ENCODE measurements around the gene PRKCA. TPM values are rescaled to one million over a fixed set of nuclear protein-coding genes. Genes with fewer than 3 reads are reported as not detected.

PRKCA gene
- total RNA-seq, 3 donors from 2014 or later: 5.1 to 10.5 (median 6.6) TPM

DNA sequence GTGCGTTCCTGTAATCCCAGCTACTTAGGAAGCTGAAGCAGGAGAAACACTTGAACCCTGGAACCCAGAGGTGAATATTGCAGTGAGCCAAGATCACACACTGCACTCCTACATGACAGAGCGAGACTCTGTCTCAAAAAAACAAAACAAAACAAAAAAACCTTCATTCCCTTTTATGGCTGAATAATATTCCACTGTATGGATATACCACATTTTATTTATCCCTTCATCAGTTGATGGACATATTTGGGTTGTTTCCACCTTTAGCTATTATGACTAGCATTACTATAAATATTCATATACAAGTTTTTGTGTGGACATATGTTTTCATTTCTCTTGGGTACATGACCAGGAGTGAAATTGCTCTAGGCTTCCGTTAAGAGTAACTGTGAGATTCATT lies 30.9 kb upstream of the PRKCA start:
- peaks cover 0 to 8% of the 10 kb centered on the region in 2 donors for H3K9me3 ChIP-seq
- H3K27me3 ChIP-seq: no peaks in the 10 kb centered on the region
- TF ChIP-seq, protein P1, sequence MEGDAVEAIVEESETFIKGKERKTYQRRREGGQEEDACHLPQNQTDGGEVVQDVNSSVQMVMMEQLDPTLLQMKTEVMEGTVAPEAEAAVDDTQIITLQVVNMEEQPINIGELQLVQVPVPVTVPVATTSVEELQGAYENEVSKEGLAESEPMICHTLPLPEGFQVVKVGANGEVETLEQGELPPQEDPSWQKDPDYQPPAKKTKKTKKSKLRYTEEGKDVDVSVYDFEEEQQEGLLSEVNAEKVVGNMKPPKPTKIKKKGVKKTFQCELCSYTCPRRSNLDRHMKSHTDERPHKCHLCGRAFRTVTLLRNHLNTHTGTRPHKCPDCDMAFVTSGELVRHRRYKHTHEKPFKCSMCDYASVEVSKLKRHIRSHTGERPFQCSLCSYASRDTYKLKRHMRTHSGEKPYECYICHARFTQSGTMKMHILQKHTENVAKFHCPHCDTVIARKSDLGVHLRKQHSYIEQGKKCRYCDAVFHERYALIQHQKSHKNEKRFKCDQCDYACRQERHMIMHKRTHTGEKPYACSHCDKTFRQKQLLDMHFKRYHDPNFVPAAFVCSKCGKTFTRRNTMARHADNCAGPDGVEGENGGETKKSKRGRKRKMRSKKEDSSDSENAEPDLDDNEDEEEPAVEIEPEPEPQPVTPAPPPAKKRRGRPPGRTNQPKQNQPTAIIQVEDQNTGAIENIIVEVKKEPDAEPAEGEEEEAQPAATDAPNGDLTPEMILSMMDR (IDR thresholded peaks at IDR 0.05): no peak
- no peak for TF ChIP-seq POLR2AphosphoS5 (IDR thresholded peaks at IDR 0.05)
- TF ChIP-seq POLR2A (IDR thresholded peaks at IDR 0.05): no peak
- H3K36me3 ChIP-seq: no peaks in the 10 kb centered on the region
- DNase-seq (ENCODE audit: low spot score in 2 of 2): no peak
- intact Hi-C loops (cut with DNase I; ENCODE audit: low total_unique reads): no loop called here
- no peak overlapping the region for H3K4me3 ChIP-seq
- no peak overlapping the region for H3K27ac ChIP-seq
- no peaks in the 10 kb centered on the region for H3K4me1 ChIP-seq

GRCh38 chr17:66272811-66273585 lies 29.4 kb upstream of the PRKCA start:
- H3K4me1 ChIP-seq: no peaks in the 10 kb centered on the region
- DNase-seq (ENCODE audit: low spot score in 2 of 2): no peak
- H3K4me3 ChIP-seq: no peak overlapping the region
- H3K27me3 ChIP-seq: no peaks in the 10 kb centered on the region
- TF ChIP-seq POLR2AphosphoS5 (IDR thresholded peaks at IDR 0.05) (no peak), POLR2A (IDR thresholded peaks at IDR 0.05) (no peak)
- TF ChIP-seq, protein P1 (IDR thresholded peaks at IDR 0.05): no peak
- peaks cover 0 to 8% of the 10 kb centered on the region in 2 donors for H3K9me3 ChIP-seq
- intact Hi-C loops (cut with DNase I; ENCODE audit: low total_unique reads): no loop called here
- no peak overlapping the region for H3K27ac ChIP-seq
- no peaks in the 10 kb centered on the region for H3K36me3 ChIP-seq

- intact Hi-C loops (cut with DNase I; ENCODE audit: low total_unique reads): no loop called here
- H3K9me3 ChIP-seq: peaks cover 0 to 8% of the 10 kb centered on the region in 2 donors
- DNase-seq (ENCODE audit: low spot score in 2 of 2): no peak
- no peaks in the 10 kb centered on the region for H3K36me3 ChIP-seq
- H3K27me3 ChIP-seq: no peaks in the 10 kb centered on the region
- no peak overlapping the region for H3K27ac ChIP-seq
- no peaks in the 10 kb centered on the region for H3K4me1 ChIP-seq
- H3K4me3 ChIP-seq: no peak overlapping the region
- TF ChIP-seq POLR2A (IDR thresholded peaks at IDR 0.05): no peak
- no peak for TF ChIP-seq POLR2AphosphoS5 (IDR thresholded peaks at IDR 0.05)
- TF ChIP-seq, protein P1 (IDR thresholded peaks at IDR 0.05): no peak
Measured at GRCh38 chr17:66273586-66273848, 28.9 kb upstream of the PRKCA start.

- DNase-seq (ENCODE audit: low spot score in 2 of 2): peak in 1 of 2 donors; percentile 45
- peaks cover 0 to 8% of the 10 kb centered on the region in 2 donors for H3K9me3 ChIP-seq
Measured at GRCh38 chr17:66275651-66276050, 26.8 kb upstream of the PRKCA start.

DNA sequence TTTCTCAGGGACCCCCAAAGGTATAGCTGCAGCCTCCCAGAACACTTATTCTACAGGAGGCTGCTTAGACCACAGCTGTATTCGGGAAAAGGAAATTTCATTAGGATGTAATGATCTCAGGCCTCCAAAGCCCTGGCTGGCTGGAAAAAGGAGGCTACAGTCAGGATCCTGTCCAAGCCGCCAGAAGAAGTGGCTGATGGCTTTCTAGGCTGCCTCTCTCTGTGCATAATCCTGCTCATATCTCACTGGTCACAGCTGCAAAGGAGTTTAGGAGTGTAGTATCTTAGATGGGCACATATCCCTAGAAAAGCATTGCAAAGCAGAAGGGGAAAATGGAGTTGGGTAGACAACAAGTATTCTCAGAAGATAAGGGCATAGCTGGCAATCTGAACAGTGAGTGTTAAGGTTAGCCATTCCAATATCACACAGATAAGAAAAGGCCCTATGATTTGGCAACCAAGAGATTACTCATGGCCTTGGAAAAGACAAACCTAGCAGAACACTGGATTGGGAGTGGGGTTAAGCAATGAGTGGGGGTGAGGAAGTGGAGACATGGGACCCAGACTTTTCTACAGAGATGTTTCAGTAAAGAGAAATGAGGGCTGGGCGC lies 26.0 kb upstream of the PRKCA start:
- peaks cover 0 to 4% of the 10 kb centered on the region in 2 donors for H3K9me3 ChIP-seq
- no peak overlapping the region for H3K27ac ChIP-seq
- no peaks in the 10 kb centered on the region for H3K36me3 ChIP-seq
- DNase-seq (ENCODE audit: low spot score in 2 of 2): no peak
- no peaks in the 10 kb centered on the region for H3K27me3 ChIP-seq
- intact Hi-C loops (cut with DNase I; ENCODE audit: low total_unique reads): no loop called here
- H3K4me1 ChIP-seq: no peaks in the 10 kb centered on the region
- TF ChIP-seq POLR2A (IDR thresholded peaks at IDR 0.05): no peak
- TF ChIP-seq POLR2AphosphoS5 (IDR thresholded peaks at IDR 0.05): no peak
- TF ChIP-seq, protein P1 (IDR thresholded peaks at IDR 0.05): no peak
- no peak overlapping the region for H3K4me3 ChIP-seq

More at GRCh38 chr17:66275651-66276050, 26.8 kb upstream of the PRKCA start:
- Histone ChIP-seq H3K4me1 (no peaks in the 10 kb centered on the region), H3K36me3 (no peaks in the 10 kb centered on the region), H3K4me3 (no peak overlapping the region), H3K27me3 (no peaks in the 10 kb centered on the region), H3K27ac (no peak overlapping the region)
- TF ChIP-seq POLR2AphosphoS5 (IDR thresholded peaks at IDR 0.05) (no peak), POLR2A (IDR thresholded peaks at IDR 0.05) (no peak)
- TF ChIP-seq, protein P1 (IDR thresholded peaks at IDR 0.05): no peak
- intact Hi-C loops (cut with DNase I; ENCODE audit: low total_unique reads): no loop called here
